ENCODE results near the gene FBRSL1.

FBRSL1 gene

GRCh38 chr12:132547205-132547740 lies 57.3 kb downstream of the FBRSL1 start:
- no peak for TF ChIP-seq ZNF274 (IDR thresholded peaks at IDR 0.05; ENCODE audit: low read depth, low read length)
- no peak overlapping the region for H3K4me3 ChIP-seq (ENCODE audit: low read length)

- no peak overlapping the region for H3K4me3 ChIP-seq (ENCODE audit: low read length)
- TF ChIP-seq ZNF274 (IDR thresholded peaks at IDR 0.05; ENCODE audit: low read depth, low read length): no peak
Observed at GRCh38 chr12:132548430-132549058, 58.6 kb downstream of the FBRSL1 start.

GRCh38 chr12:132549059-132549458 lies 59.1 kb downstream of the FBRSL1 start:
- H3K4me3 ChIP-seq (ENCODE audit: low read length): no peak overlapping the region
- TF ChIP-seq ZNF274 (IDR thresholded peaks at IDR 0.05; ENCODE audit: low read depth, low read length): no peak

GRCh38 chr12:132550014-132550802 lies 60.3 kb downstream of the FBRSL1 start:
- no peak overlapping the region for H3K4me3 ChIP-seq (ENCODE audit: low read length)
- TF ChIP-seq ZNF274 (IDR thresholded peaks at IDR 0.05; ENCODE audit: low read depth, low read length): no peak

- TF ChIP-seq ZNF274 (IDR thresholded peaks at IDR 0.05; ENCODE audit: low read depth, low read length): no peak
- H3K4me3 ChIP-seq (ENCODE audit: low read length): no peak overlapping the region
Observed at GRCh38 chr12:132550830-132551640, 61.1 kb downstream of the FBRSL1 start.

- H3K4me3 ChIP-seq (ENCODE audit: low read length): no peak overlapping the region
- no peak for TF ChIP-seq ZNF274 (IDR thresholded peaks at IDR 0.05; ENCODE audit: low read depth, low read length)
Observed at GRCh38 chr12:132551641-132552031, 61.7 kb downstream of the FBRSL1 start.

- TF ChIP-seq ZNF274 (IDR thresholded peaks at IDR 0.05; ENCODE audit: low read depth, low read length): no peak
- no peak overlapping the region for H3K4me3 ChIP-seq (ENCODE audit: low read length)
Observed at GRCh38 chr12:132554845-132555630, 65.1 kb downstream of the FBRSL1 start.

- TF ChIP-seq ZNF274 (IDR thresholded peaks at IDR 0.05; ENCODE audit: low read depth, low read length): no peak
- no peak overlapping the region for H3K4me3 ChIP-seq (ENCODE audit: low read length)
Observed at GRCh38 chr12:132555686-132556085, 65.7 kb downstream of the FBRSL1 start.

GRCh38 chr12:132556216-132556615 lies 66.3 kb downstream of the FBRSL1 start:
- no peak for TF ChIP-seq ZNF274 (IDR thresholded peaks at IDR 0.05; ENCODE audit: low read depth, low read length)
- H3K4me3 ChIP-seq (ENCODE audit: low read length): no peak overlapping the region

- TF ChIP-seq ZNF274 (IDR thresholded peaks at IDR 0.05; ENCODE audit: low read depth, low read length): no peak
- H3K4me3 ChIP-seq (ENCODE audit: low read length): no peak overlapping the region
Observed at GRCh38 chr12:132556801-132557200, 66.8 kb downstream of the FBRSL1 start.

GRCh38 chr12:132557291-132558015 lies 67.5 kb downstream of the FBRSL1 start:
- TF ChIP-seq ZNF274 (IDR thresholded peaks at IDR 0.05; ENCODE audit: low read depth, low read length): no peak
- H3K4me3 ChIP-seq (ENCODE audit: low read length): no peak overlapping the region

- no peak overlapping the region for H3K4me3 ChIP-seq (ENCODE audit: low read length)
- TF ChIP-seq ZNF274 (IDR thresholded peaks at IDR 0.05; ENCODE audit: low read depth, low read length): no peak
Observed at GRCh38 chr12:132558042-132558856, 68.3 kb downstream of the FBRSL1 start.
